RPMI7951 (cell line): ENCODE results near the gene RGL4. TPM values are rescaled to one million over a fixed set of nuclear protein-coding genes. Genes with fewer than 3 reads are reported as not detected.

Experiments
- DNase-seq: peaks from one replicate; pipeline ENCODE4 v3.0.0-alpha.2; 2012; ENCODE audit warnings: low read depth
- total RNA-seq: library from RNA; depleted of rRNA; stranded (reverse); fragments of >200 nt; shearing (Covaris generic); gene quantifications from 2 replicates; pipeline ENCODE4 v1.2.3, GENCODE V29; 2014; rRNA removed

RGL4 gene
- total RNA-seq, 1 experiment from 2014 or later, result 0.12 TPM

GRCh38 chr22:23743303-23743705 lies 52.5 kb downstream of the RGL4 start:
- DNase-seq, result no peak

GRCh38 chr22:23744001-23744400 lies 53.2 kb downstream of the RGL4 start:
- DNase-seq, result no peak

GRCh38 chr22:23744485-23744884 lies 53.7 kb downstream of the RGL4 start:
- no peak for DNase-seq

- no peak for DNase-seq
Measured at GRCh38 chr22:23745791-23746190, 55.0 kb downstream of the RGL4 start.

Other genes starting within 250 kb of the RGL4 start
- gene IGLL1, start 110.7 kb upstream of the RGL4 start, total RNA-seq, result not detected in 2 replicates
- not detected in 2 replicates for gene DRICH1, start 58.7 kb upstream of the RGL4 start, total RNA-seq
- 1.8 and 2.9 TPM in 2 replicates for gene ZNF70, start 60.1 kb downstream of the RGL4 start, total RNA-seq
- gene VPREB3, start 63.4 kb downstream of the RGL4 start, total RNA-seq, result not detected in 2 replicates
- gene C22orf15, start 72.0 kb downstream of the RGL4 start, total RNA-seq, result not detected in 2 replicates
- 1.8 and 13.9 TPM in 2 replicates for gene CHCHD10, start 77.0 kb downstream of the RGL4 start, total RNA-seq
- gene MMP11, start 81.8 kb downstream of the RGL4 start, total RNA-seq, result 52.3 and 55.0 TPM in 2 replicates
- gene SMARCB1, start 96.0 kb downstream of the RGL4 start, total RNA-seq, result 72.3 and 77.3 TPM in 2 replicates
- gene DERL3, start 148.0 kb downstream of the RGL4 start, total RNA-seq, result 1.9 and 4.2 TPM in 2 replicates
- gene SLC2A11, start 166.9 kb downstream of the RGL4 start, total RNA-seq, result 32.1 and 39.5 TPM in 2 replicates
- gene MIF, start 203.4 kb downstream of the RGL4 start, total RNA-seq, result 582 and 667 TPM in 2 replicates